ENCODE measurements around the gene TMEM51. TPM values are rescaled to one million over a fixed set of nuclear protein-coding genes. Genes with fewer than 3 reads are reported as not detected.

TMEM51 gene
- total and polyA plus RNA-seq, 2 donors (not counting 1 experiment from before 2014, with no cell fraction given) = 0.06 to 0.30 TPM

DNA sequence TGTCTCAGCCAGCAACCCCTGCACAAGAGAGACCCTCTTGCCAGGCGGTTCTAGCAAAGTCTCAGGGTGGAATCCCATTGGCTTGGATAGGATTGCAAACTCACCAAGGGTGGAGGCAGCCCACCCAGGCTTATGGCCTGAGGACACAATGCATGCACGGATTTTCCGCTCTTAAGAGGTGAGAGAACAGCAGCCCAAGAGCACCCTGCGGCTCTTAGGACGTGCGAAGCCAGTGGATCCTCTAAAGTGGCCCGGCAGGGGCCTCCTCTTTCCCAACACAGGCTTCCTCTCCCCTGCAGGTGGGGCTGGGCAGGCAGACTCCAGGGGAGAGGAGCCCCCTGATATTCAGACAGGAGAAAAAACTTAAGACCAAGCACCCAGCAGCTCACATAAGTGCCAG lies 31.2 kb upstream of the TMEM51 start:
- H3K4me2 ChIP-seq (replicated peaks; ENCODE audit: low read depth, low read length, poor library complexity, severe bottlenecking) = no peak overlapping the region
- peaks cover 7% of the 10 kb centered on the region for H3K27me3 Mint-ChIP-seq
- 98% methylated on average over 5 of the region's 7 CpGs for WGBS (ENCODE audit: insufficient coverage)
- POLR2A ChIA-PET = no interaction called here
- DNase-seq (no peak), ATAC-seq (ENCODE audit: low read depth) (no peak)
- intact Hi-C loops (cut with micrococcal nuclease) = no loop called here
- H3K4me3 ChIP-seq (ENCODE audit: control extremely low read depth in 1 of 5, extremely low read depth in 1 of 5, insufficient read depth in 1 of 5, low read depth in 2 of 5, low read length in 4 of 5) = no peak overlapping the region
- H3K27ac Mint-ChIP-seq = no peak overlapping the region
- TF ChIP-seq, protein P1, sequence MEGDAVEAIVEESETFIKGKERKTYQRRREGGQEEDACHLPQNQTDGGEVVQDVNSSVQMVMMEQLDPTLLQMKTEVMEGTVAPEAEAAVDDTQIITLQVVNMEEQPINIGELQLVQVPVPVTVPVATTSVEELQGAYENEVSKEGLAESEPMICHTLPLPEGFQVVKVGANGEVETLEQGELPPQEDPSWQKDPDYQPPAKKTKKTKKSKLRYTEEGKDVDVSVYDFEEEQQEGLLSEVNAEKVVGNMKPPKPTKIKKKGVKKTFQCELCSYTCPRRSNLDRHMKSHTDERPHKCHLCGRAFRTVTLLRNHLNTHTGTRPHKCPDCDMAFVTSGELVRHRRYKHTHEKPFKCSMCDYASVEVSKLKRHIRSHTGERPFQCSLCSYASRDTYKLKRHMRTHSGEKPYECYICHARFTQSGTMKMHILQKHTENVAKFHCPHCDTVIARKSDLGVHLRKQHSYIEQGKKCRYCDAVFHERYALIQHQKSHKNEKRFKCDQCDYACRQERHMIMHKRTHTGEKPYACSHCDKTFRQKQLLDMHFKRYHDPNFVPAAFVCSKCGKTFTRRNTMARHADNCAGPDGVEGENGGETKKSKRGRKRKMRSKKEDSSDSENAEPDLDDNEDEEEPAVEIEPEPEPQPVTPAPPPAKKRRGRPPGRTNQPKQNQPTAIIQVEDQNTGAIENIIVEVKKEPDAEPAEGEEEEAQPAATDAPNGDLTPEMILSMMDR (IDR thresholded peaks at IDR 0.05) = no peak
- TF ChIP-seq EZH2 (IDR thresholded peaks at IDR 0.05; ENCODE audit: borderline replicate concordance, insufficient read depth, low read depth, low read length, poor library complexity, severe bottlenecking) = no peak
- peaks cover 0 to 7% (median 0%) of the 10 kb centered on the region in 4 experiments for H3K27me3 ChIP-seq (replicated peaks in 1 of 4; ENCODE audit: control extremely low read depth in 1 of 4, control insufficient read depth in 3 of 4, insufficient read depth in 4 of 4, low read length in 3 of 4)
- CTCF ChIA-PET = no interaction called here
- H3K9me3 Mint-ChIP-seq (ENCODE audit: insufficient read depth) = no peaks in the 10 kb centered on the region
- H3K4me1 ChIP-seq (ENCODE audit: control insufficient read depth in 2 of 2, insufficient read depth in 2 of 2, low read length in 2 of 2) = no peaks in the 10 kb centered on the region
- peaks cover 0 to 5% (median 0%) of the 10 kb centered on the region in 3 donors for H3K9me3 ChIP-seq (ENCODE audit: control extremely low read depth in 1 of 3, control insufficient read depth in 2 of 3, insufficient read depth in 1 of 3, low read length in 2 of 3)
- no peak overlapping the region for H3K4me3 Mint-ChIP-seq
- H3K36me3 ChIP-seq (replicated peaks in 1 of 2; ENCODE audit: control extremely low read depth in 1 of 2, control insufficient read depth in 1 of 2, extremely low read depth in 1 of 2, insufficient read depth in 2 of 2, low read length in 1 of 2) = no peaks in the 10 kb centered on the region
- no peak overlapping the region for H3K27ac ChIP-seq (ENCODE audit: low read length in 2 of 2)
- H3K4me1 Mint-ChIP-seq = no peaks in the 10 kb centered on the region
- H4K20me1 ChIP-seq (ENCODE audit: control insufficient read depth, insufficient read depth, low read length, poor library complexity, severe bottlenecking) = no peaks in the 10 kb centered on the region
- no peaks in the 10 kb centered on the region for H3K79me2 ChIP-seq (ENCODE audit: control insufficient read depth, insufficient read depth, low read length)
- H3K9ac ChIP-seq (ENCODE audit: low read length) = no peak overlapping the region
- no peak overlapping the region for H2AFZ ChIP-seq (ENCODE audit: insufficient read depth, low read depth, low read length, poor library complexity, severe bottlenecking)

DNA sequence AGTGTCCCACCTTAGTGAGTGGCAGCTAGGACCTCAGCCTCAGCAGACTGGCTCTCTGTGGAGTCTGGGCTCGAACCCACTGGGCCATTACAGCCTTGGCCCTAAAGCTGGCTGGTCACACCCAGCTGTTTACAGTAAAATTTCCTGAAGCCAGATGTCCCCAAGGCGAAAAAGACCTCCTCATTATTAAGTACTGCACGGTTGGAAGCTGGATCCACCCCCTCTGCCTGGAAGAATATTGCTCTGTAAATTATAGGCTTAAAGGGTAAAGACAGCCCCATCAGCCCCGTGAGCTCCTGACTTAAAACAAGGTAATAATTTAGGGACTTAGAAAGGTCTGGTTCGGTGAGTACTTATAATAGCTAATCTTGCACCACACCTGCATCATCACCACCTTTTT lies 30.3 kb upstream of the TMEM51 start:
- no peak overlapping the region for H3K27ac Mint-ChIP-seq
- H3K4me1 Mint-ChIP-seq = no peaks in the 10 kb centered on the region
- DNase-seq (no peak), ATAC-seq (ENCODE audit: low read depth) (no peak)
- no peaks in the 10 kb centered on the region for H3K4me1 ChIP-seq (ENCODE audit: control insufficient read depth in 2 of 2, insufficient read depth in 2 of 2, low read length in 2 of 2)
- 100% methylated on average over 1 of the region's 5 CpGs for WGBS (ENCODE audit: insufficient coverage)
- H3K79me2 ChIP-seq (ENCODE audit: control insufficient read depth, insufficient read depth, low read length) = no peaks in the 10 kb centered on the region
- H4K20me1 ChIP-seq (ENCODE audit: control insufficient read depth, insufficient read depth, low read length, poor library complexity, severe bottlenecking) = no peaks in the 10 kb centered on the region
- TF ChIP-seq EZH2 (IDR thresholded peaks at IDR 0.05; ENCODE audit: borderline replicate concordance, insufficient read depth, low read depth, low read length, poor library complexity, severe bottlenecking) = no peak
- TF ChIP-seq, protein P1 (IDR thresholded peaks at IDR 0.05) = no peak
- H3K27me3 Mint-ChIP-seq = peaks cover 7% of the 10 kb centered on the region
- H3K9me3 ChIP-seq (ENCODE audit: control extremely low read depth in 1 of 3, control insufficient read depth in 2 of 3, insufficient read depth in 1 of 3, low read length in 2 of 3) = peaks cover 0 to 5% (median 0%) of the 10 kb centered on the region in 3 donors
- no peak overlapping the region for H3K9ac ChIP-seq (ENCODE audit: low read length)
- intact Hi-C loops (cut with micrococcal nuclease) = no loop called here
- peaks cover 0 to 7% (median 1%) of the 10 kb centered on the region in 4 experiments for H3K27me3 ChIP-seq (replicated peaks in 1 of 4; ENCODE audit: control extremely low read depth in 1 of 4, control insufficient read depth in 3 of 4, insufficient read depth in 4 of 4, low read length in 3 of 4)
- ChIA-PET POLR2A (no interaction called here), CTCF (no interaction called here)
- no peak overlapping the region for H3K27ac ChIP-seq (ENCODE audit: low read length in 2 of 2)
- no peaks in the 10 kb centered on the region for H3K36me3 ChIP-seq (replicated peaks in 1 of 2; ENCODE audit: control extremely low read depth in 1 of 2, control insufficient read depth in 1 of 2, extremely low read depth in 1 of 2, insufficient read depth in 2 of 2, low read length in 1 of 2)
- no peak overlapping the region for H3K4me3 Mint-ChIP-seq
- no peak overlapping the region for H3K4me3 ChIP-seq (ENCODE audit: control extremely low read depth in 1 of 5, extremely low read depth in 1 of 5, insufficient read depth in 1 of 5, low read depth in 2 of 5, low read length in 4 of 5)
- H2AFZ ChIP-seq (ENCODE audit: insufficient read depth, low read depth, low read length, poor library complexity, severe bottlenecking) = no peak overlapping the region
- H3K4me2 ChIP-seq (replicated peaks; ENCODE audit: low read depth, low read length, poor library complexity, severe bottlenecking) = no peak overlapping the region
- H3K9me3 Mint-ChIP-seq (ENCODE audit: insufficient read depth) = no peaks in the 10 kb centered on the region
